ENCODE data around the gene BNIP2. TPM values are rescaled to one million over a fixed set of nuclear protein-coding genes. Genes with fewer than 3 reads are reported as not detected.
A peak's percentile ranks its signal among the peaks of the same experiment; 100 is the strongest.

BNIP2 gene
- total and polyA plus RNA-seq, 2 experiments from 2014 or later, result 81.9 to 123 TPM

GRCh38 chr15:59674361-59674877 is 14.7 kb downstream of the BNIP2 start:
- Histone ChIP-seq H3K9me2 (ENCODE audit: insufficient read depth) (no peaks in the 10 kb centered on the region), H2AFZ (no peak overlapping the region), H3K4me2 (ENCODE audit: unreplicated experiment) (no peak overlapping the region), H3K36me3 (ENCODE audit: low read depth) (peaks cover 86% of the 10 kb centered on the region), H3K79me2 (ENCODE audit: insufficient read depth) (peaks cover 74% of the 10 kb centered on the region), H4K20me1 (ENCODE audit: insufficient read depth) (no peaks in the 10 kb centered on the region), H3K4me1 (ENCODE audit: insufficient read depth) (no peaks in the 10 kb centered on the region), H3K27me3 (replicated peaks; ENCODE audit: insufficient read depth) (no peaks in the 10 kb centered on the region), H3K9me3 (ENCODE audit: low read depth) (no peaks in the 10 kb centered on the region), H3K27ac (no peak overlapping the region), H3F3A (ENCODE audit: insufficient read depth) (peaks cover 4% of the 10 kb centered on the region; the same call in 1 of the 2 replicates), H3K9ac (no peak overlapping the region), H3K4me3 (no peak overlapping the region)
- TF ChIP-seq EZH2 (IDR thresholded peaks at IDR 0.05; ENCODE audit: insufficient read depth, poor library complexity, severe bottlenecking), result no peak
- no peak for TF ChIP-seq EZH2phosphoT487 (IDR thresholded peaks at IDR 0.05; ENCODE audit: insufficient read depth, low read depth)
- in situ Hi-C loops (cut with MboI), result no loop called here
- no peak for DNase-seq
- 98 to 99% methylated on average over 3 of the region's 3 CpGs for WGBS, 2 experiments (ENCODE audit: low coverage in 1 of 2, low lambda C conversion rate in 2 of 2, missing lambda C conversion rate in 2 of 2)

GRCh38 chr15:59668556-59668955 is 20.6 kb downstream of the BNIP2 start:
- in situ Hi-C loops (cut with MboI), result no loop called here
- DNase-seq, result no peak
- Histone ChIP-seq H3K4me3 (no peak overlapping the region), H3K27me3 (replicated peaks; ENCODE audit: insufficient read depth) (no peaks in the 10 kb centered on the region), H3F3A (ENCODE audit: insufficient read depth) (peaks cover 16% of the 10 kb centered on the region), H3K4me1 (ENCODE audit: insufficient read depth) (peaks cover 2% of the 10 kb centered on the region), H3K4me2 (ENCODE audit: unreplicated experiment) (no peak overlapping the region), H3K9me2 (ENCODE audit: insufficient read depth) (no peaks in the 10 kb centered on the region), H4K20me1 (ENCODE audit: insufficient read depth) (no peaks in the 10 kb centered on the region), H3K27ac (no peak overlapping the region), H3K9me3 (ENCODE audit: low read depth) (no peaks in the 10 kb centered on the region), H2AFZ (no peak overlapping the region), H3K79me2 (ENCODE audit: insufficient read depth) (peaks cover 25% of the 10 kb centered on the region), H3K36me3 (ENCODE audit: low read depth) (peaks cover 61% of the 10 kb centered on the region), H3K9ac (no peak overlapping the region)
- WGBS, 2 experiments (ENCODE audit: low coverage in 1 of 2, low lambda C conversion rate in 2 of 2, missing lambda C conversion rate in 2 of 2), result 69 to 73% methylated on average over 8 of the region's 8 CpGs
- TF ChIP-seq EZH2 (IDR thresholded peaks at IDR 0.05; ENCODE audit: insufficient read depth, poor library complexity, severe bottlenecking) (no peak), EZH2phosphoT487 (IDR thresholded peaks at IDR 0.05; ENCODE audit: insufficient read depth, low read depth) (no peak)

DNA sequence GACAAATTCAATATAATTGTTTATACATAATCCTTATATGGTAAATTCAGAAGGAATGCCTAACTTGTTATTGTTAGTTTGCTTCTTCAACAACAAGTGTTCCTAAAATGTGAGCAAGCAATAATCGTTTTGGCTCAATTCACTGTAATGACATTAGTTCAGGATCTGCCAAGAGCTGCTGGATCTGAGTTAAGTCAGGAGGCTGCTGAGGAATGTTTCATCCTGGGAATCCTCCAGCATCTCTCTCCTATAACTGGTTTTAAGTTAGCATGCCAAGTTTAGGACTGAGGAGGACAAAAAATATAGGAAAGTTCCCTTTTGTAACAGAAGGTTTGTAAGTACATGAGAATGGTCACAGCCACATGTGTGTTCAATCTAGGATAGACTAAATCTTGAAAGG is 26.9 kb downstream of the BNIP2 start:
- Histone ChIP-seq H3K36me3 (ENCODE audit: low read depth) (peaks cover 39% of the 10 kb centered on the region), H4K20me1 (ENCODE audit: insufficient read depth) (no peaks in the 10 kb centered on the region), H3K4me1 (ENCODE audit: insufficient read depth) (peaks cover 21% of the 10 kb centered on the region), H3K9me3 (ENCODE audit: low read depth) (no peaks in the 10 kb centered on the region), H3K4me3 (no peak overlapping the region), H3K27ac (peak overlapping the region; percentile 63), H3K79me2 (ENCODE audit: insufficient read depth) (peaks cover under 1% of the 10 kb centered on the region), H3K27me3 (replicated peaks; ENCODE audit: insufficient read depth) (no peaks in the 10 kb centered on the region), H3K9ac (0 out of 2 replicates have a peak overlapping the region, but pooled peaks have one; percentile 5), H3K4me2 (ENCODE audit: unreplicated experiment) (peak overlapping the region; percentile 13), H3F3A (ENCODE audit: insufficient read depth) (peaks cover 50% of the 10 kb centered on the region), H3K9me2 (ENCODE audit: insufficient read depth) (no peaks in the 10 kb centered on the region), H2AFZ (no peak overlapping the region)
- in situ Hi-C loops (cut with MboI), result no loop called here
- no peak for TF ChIP-seq EZH2 (IDR thresholded peaks at IDR 0.05; ENCODE audit: insufficient read depth, poor library complexity, severe bottlenecking)
- TF ChIP-seq EZH2phosphoT487 (IDR thresholded peaks at IDR 0.05; ENCODE audit: insufficient read depth, low read depth), result no peak
- DNase-seq, result peak; percentile 89
- 0% methylated on average over 1 of the region's 1 CpG for WGBS, 2 experiments (ENCODE audit: low coverage in 1 of 2, low lambda C conversion rate in 2 of 2, missing lambda C conversion rate in 2 of 2)

DNA sequence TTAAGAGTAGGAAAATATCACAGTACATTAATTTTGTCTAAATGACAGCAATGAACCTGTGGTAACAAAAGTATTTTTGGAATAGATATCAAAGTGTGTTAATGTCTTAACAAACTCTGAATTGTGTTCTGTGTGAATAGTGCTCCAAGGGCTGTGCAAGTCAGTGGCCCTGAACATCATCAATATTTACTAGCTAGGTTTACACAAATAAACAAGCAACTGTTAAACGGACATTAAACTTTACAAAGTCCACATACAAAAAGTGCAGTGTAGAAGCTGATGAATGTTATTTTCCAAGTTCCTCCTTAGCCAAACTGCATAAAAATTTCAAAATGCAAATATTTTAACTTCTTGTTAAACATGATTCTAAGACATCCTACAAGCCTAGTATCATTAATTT is 29.8 kb downstream of the BNIP2 start:
- H2AFZ ChIP-seq, result no peak overlapping the region
- H4K20me1 ChIP-seq (ENCODE audit: insufficient read depth), result no peaks in the 10 kb centered on the region
- no peak overlapping the region for H3K9ac ChIP-seq
- peaks cover 30% of the 10 kb centered on the region for H3K4me1 ChIP-seq (ENCODE audit: insufficient read depth)
- DNase-seq, result no peak
- WGBS, 2 experiments (ENCODE audit: low coverage in 1 of 2, low lambda C conversion rate in 2 of 2, missing lambda C conversion rate in 2 of 2), result 84 to 89% methylated on average over 1 of the region's 1 CpG
- no peaks in the 10 kb centered on the region for H3K9me2 ChIP-seq (ENCODE audit: insufficient read depth)
- no peak overlapping the region for H3K4me2 ChIP-seq (ENCODE audit: unreplicated experiment)
- TF ChIP-seq EZH2 (IDR thresholded peaks at IDR 0.05; ENCODE audit: insufficient read depth, poor library complexity, severe bottlenecking) (no peak), EZH2phosphoT487 (IDR thresholded peaks at IDR 0.05; ENCODE audit: insufficient read depth, low read depth) (no peak)
- H3F3A ChIP-seq (ENCODE audit: insufficient read depth), result peaks cover 50% of the 10 kb centered on the region
- no peak overlapping the region for H3K4me3 ChIP-seq
- in situ Hi-C loops (cut with MboI), result no loop called here
- H3K36me3 ChIP-seq (ENCODE audit: low read depth), result peaks cover 31% of the 10 kb centered on the region
- H3K9me3 ChIP-seq (ENCODE audit: low read depth), result no peaks in the 10 kb centered on the region
- no peaks in the 10 kb centered on the region for H3K27me3 ChIP-seq (replicated peaks; ENCODE audit: insufficient read depth)
- peaks cover 29% of the 10 kb centered on the region for H3K79me2 ChIP-seq (ENCODE audit: insufficient read depth)
- no peak overlapping the region for H3K27ac ChIP-seq

All from GM23248 (cell line).